ENCODE data around the gene EFTUD2. TPM values are rescaled to one million over a fixed set of nuclear protein-coding genes. Genes with fewer than 3 reads are reported as not detected.

EFTUD2 gene
- total and polyA plus RNA-seq, 2 of the 13 experiments (the other 11 are each of a cell fraction or from before 2014, with no cell fraction given), result 111 to 137 TPM

GRCh38 chr17:44877121-44877520 lies 22.1 kb downstream of the EFTUD2 start:
- DNase-seq (ENCODE audit: low spot score) (no peak), FAIRE-seq (no peak), ATAC-seq (no peak)
- no peak overlapping the region for H3K27ac ChIP-seq (ENCODE audit: extremely low read length, insufficient read depth, low read length)
- H3K36me3 ChIP-seq (replicated peaks in 1 of 2; ENCODE audit: control insufficient read depth in 1 of 2, insufficient read depth in 2 of 2, low read length in 2 of 2), result peaks cover 47 to 87% of the 10 kb centered on the region in 2 experiments
- 95% methylated on average over 5 of the region's 5 CpGs for WGBS (ENCODE audit: low lambda C conversion rate)
- H4K20me1 ChIP-seq (ENCODE audit: insufficient read depth, low read length), result no peaks in the 10 kb centered on the region
- in situ Hi-C loops (cut with HindIII; ENCODE audit: extremely low pct_ligation_motif_present, low pct_unique_long_range_greater_than_20kb) (no loop called here), intact Hi-C loops (cut with micrococcal nuclease; ENCODE audit: unreplicated experiment) (no loop called here)
- no peak overlapping the region for H3K4me2 ChIP-seq (ENCODE audit: low read depth, low read length)
- no peaks in the 10 kb centered on the region for H3K9me3 ChIP-seq (ENCODE audit: low read length)
- no peaks in the 10 kb centered on the region for H3K27me3 ChIP-seq (ENCODE audit: control insufficient read depth in 1 of 2, insufficient read depth in 2 of 2, low read length in 2 of 2)
- no peak overlapping the region for H3K4me3 ChIP-seq (replicated peaks in 1 of 3; ENCODE audit: insufficient read depth in 1 of 3, low read depth in 2 of 3, low read length in 3 of 3)
- H2AFZ ChIP-seq (ENCODE audit: low read length), result no peak overlapping the region
- POLR2A ChIA-PET, result no interaction called here
- H3K79me2 ChIP-seq (ENCODE audit: insufficient read depth, low read length), result no peaks in the 10 kb centered on the region
- peak; percentile 71 for TF ChIP-seq MAFK (conservative IDR thresholded peaks at IDR 0.05 in 1 of 2, IDR thresholded peaks at IDR 0.05 in 1 of 2; ENCODE audit: low read length in 2 of 2)
- TF ChIP-seq ZNF414 (CRISPR knock-in tag; IDR thresholded peaks at IDR 0.05), result no peak
- TF ChIP-seq MEF2D (CRISPR knock-in tag; IDR thresholded peaks at IDR 0.05), result no peak
- TF ChIP-seq ARID2 (CRISPR knock-in tag; IDR thresholded peaks at IDR 0.05; ENCODE audit: borderline replicate concordance), result no peak
- no peak for TF ChIP-seq MZF1 (CRISPR knock-in tag; IDR thresholded peaks at IDR 0.05; ENCODE audit: borderline replicate concordance)
- no peak for TF ChIP-seq ZNF614 (CRISPR knock-in tag; IDR thresholded peaks at IDR 0.05; ENCODE audit: borderline replicate concordance)
- TF ChIP-seq ZBTB38 (CRISPR knock-in tag; IDR thresholded peaks at IDR 0.05), result no peak
- no peak for TF ChIP-seq TOPORS (CRISPR knock-in tag; IDR thresholded peaks at IDR 0.05)
- TF ChIP-seq ZNF230 (CRISPR knock-in tag; IDR thresholded peaks at IDR 0.05), result no peak
- TF ChIP-seq PAWR (CRISPR knock-in tag; IDR thresholded peaks at IDR 0.05; ENCODE audit: borderline replicate concordance), result no peak
- TF ChIP-seq ZNF883 (CRISPR knock-in tag; IDR thresholded peaks at IDR 0.05; ENCODE audit: not compliant biosample characterization), result no peak
- TF ChIP-seq REL (CRISPR knock-in tag; conservative IDR thresholded peaks at IDR 0.05), result no peak
- TF ChIP-seq MAFF (IDR thresholded peaks at IDR 0.05; ENCODE audit: low read depth, low read length), result peak; percentile 45
- CTCF ChIA-PET (ENCODE audit: low intra/inter-chr PET ratio, low total read pairs), result no interaction called here
- H3K9ac ChIP-seq (ENCODE audit: insufficient read depth, low read depth, low read length), result no peak overlapping the region
- no TSS peak for BruUV-seq (replicated peaks)
- no peaks in the 10 kb centered on the region for H3K4me1 ChIP-seq (ENCODE audit: insufficient read depth, low read length)
